Measurements from ENCODE around the gene ZBTB39.

DNA sequence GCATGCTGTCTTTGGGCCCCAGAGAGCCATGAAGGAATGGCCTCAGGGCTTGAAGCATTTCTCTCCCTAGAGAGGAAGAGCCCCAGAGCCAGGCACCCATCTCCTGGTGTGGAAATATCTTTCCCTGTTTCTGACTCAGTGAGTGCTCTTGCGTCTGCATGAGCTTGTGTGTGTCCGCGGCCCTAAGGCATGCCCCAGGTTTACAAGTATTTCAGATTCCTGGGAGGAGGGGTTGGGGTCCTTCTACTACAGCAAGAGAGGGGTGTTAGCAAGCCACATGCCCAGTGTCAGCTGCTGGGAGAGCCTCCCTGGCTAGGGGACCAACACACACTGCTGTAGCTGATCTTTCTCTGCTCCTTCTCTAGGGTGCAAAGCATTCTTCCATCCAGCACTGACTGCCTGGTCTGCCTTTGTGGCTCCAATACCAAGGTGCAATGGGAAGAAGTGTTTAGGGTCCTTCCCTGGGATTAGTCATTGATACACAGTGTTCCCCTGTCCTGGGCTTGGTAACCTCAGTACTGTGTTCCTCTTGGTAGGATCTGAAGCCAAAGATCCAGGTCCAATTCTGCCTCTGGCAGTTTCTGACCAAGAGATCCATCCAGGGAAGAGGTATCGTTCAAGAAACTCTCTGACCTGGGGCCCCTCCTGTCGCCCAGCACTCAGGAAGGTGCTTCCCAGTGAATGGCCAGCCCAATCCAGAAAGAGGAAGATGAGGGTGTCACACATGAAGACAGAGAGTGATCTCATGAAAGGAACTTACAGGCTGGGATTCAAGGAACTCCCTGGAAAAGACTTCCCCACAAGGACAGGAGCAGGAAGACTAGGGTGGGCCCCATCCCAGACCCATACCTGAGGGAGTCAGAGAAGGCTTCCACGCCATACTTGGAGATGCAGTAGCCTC lies 52.0 kb downstream of the ZBTB39 start:
- TF ChIP-seq, protein P1, sequence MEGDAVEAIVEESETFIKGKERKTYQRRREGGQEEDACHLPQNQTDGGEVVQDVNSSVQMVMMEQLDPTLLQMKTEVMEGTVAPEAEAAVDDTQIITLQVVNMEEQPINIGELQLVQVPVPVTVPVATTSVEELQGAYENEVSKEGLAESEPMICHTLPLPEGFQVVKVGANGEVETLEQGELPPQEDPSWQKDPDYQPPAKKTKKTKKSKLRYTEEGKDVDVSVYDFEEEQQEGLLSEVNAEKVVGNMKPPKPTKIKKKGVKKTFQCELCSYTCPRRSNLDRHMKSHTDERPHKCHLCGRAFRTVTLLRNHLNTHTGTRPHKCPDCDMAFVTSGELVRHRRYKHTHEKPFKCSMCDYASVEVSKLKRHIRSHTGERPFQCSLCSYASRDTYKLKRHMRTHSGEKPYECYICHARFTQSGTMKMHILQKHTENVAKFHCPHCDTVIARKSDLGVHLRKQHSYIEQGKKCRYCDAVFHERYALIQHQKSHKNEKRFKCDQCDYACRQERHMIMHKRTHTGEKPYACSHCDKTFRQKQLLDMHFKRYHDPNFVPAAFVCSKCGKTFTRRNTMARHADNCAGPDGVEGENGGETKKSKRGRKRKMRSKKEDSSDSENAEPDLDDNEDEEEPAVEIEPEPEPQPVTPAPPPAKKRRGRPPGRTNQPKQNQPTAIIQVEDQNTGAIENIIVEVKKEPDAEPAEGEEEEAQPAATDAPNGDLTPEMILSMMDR (conservative IDR thresholded peaks at IDR 0.05), result no peak
- TF ChIP-seq ZFX (IDR thresholded peaks at IDR 0.05), result no peak
